Astrocyte of the cerebellum (primary cell): ENCODE measurements around the gene AKT2.

Source experiments
- DNase-seq: peaks from one replicate; pipeline ENCODE4 v3.0.0-alpha.2; 2011; ENCODE audit warnings: low read depth
- H3K4me3 ChIP-seq: 2 replicates; pipeline ENCODE4 v1.5.1; 2011; ENCODE audit warnings: mild to moderate bottlenecking, low read depth, low read length, moderate library complexity
- in situ Hi-C: cut with HindIII; loops from 2 replicates; pipeline ENCODE4 v1.10.0; 2017; ENCODE audit warnings: low sequenced_read_pairs
- TF ChIP-seq, protein P1 (sequence below): IDR thresholded peaks from 2 replicates; pipeline ENCODE4 v1.5.1; 2012; ENCODE audit warnings: low read length, low read depth, moderate library complexity, mild to moderate bottlenecking; ENCODE audit errors: missing control alignments

The AKT2 gene

DNA sequence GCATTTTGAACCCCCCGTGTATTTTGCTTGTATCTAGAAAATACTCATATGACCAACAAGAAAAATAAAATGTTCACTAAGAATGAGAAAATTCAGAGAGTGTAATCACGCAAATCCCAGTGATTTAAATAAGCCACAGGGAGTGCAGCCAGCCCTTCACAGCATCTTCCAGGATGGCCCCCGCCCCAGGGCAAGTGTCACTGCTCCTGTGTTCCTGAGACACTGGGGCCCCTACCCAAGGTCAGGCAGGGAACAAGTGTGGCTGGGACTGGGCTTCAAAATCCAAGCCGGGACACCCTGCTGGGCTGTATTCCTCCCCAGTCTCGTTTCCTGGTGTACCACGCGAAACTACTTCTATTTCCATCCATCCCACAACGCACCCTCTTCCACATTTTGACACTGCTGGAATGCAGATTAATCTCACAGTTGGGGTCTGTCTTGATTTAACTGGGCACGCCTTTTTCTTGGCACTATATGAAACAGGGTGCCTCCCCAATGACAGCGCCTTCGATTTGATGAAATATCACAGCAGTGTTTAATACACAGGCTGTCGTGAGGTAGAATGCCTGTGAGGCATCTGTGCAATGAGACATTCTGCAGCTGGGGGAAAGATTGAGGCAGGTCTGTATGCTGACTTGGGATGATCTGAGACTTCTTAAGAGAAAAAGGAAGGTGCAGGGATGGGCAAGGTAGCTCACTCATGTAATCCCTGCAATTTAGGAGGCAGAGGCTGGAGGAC lies 40.4 kb downstream of the AKT2 start:
- no peak overlapping the region for H3K4me3 ChIP-seq
- no peak for DNase-seq
- TF ChIP-seq, protein P1, sequence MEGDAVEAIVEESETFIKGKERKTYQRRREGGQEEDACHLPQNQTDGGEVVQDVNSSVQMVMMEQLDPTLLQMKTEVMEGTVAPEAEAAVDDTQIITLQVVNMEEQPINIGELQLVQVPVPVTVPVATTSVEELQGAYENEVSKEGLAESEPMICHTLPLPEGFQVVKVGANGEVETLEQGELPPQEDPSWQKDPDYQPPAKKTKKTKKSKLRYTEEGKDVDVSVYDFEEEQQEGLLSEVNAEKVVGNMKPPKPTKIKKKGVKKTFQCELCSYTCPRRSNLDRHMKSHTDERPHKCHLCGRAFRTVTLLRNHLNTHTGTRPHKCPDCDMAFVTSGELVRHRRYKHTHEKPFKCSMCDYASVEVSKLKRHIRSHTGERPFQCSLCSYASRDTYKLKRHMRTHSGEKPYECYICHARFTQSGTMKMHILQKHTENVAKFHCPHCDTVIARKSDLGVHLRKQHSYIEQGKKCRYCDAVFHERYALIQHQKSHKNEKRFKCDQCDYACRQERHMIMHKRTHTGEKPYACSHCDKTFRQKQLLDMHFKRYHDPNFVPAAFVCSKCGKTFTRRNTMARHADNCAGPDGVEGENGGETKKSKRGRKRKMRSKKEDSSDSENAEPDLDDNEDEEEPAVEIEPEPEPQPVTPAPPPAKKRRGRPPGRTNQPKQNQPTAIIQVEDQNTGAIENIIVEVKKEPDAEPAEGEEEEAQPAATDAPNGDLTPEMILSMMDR, result no peak
- in situ Hi-C loops, result no loop called here

DNA sequence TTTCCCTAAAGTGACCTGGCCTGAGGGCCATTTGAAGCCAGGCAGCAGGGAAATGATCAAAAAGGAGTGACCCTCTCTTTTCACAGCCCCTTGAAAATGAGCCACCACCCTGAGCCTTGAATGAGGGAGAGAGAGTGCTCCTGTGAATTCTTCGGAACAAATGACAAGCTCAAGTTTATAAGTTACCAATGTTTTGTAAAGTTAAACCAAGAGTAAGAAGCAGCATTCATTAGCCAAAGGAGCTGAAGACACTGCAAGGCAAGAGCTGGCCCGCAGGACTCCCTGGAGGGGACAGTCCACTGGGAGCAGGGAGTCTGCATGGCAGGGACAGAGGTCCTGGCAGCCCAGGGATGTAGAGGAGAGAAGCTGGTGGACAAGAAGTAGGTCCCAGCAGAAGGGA lies 42.0 kb downstream of the AKT2 start:
- H3K4me3 ChIP-seq, result no peak overlapping the region
- DNase-seq, result no peak
- TF ChIP-seq, protein P1, result no peak
- in situ Hi-C loops, result no loop called here

DNA sequence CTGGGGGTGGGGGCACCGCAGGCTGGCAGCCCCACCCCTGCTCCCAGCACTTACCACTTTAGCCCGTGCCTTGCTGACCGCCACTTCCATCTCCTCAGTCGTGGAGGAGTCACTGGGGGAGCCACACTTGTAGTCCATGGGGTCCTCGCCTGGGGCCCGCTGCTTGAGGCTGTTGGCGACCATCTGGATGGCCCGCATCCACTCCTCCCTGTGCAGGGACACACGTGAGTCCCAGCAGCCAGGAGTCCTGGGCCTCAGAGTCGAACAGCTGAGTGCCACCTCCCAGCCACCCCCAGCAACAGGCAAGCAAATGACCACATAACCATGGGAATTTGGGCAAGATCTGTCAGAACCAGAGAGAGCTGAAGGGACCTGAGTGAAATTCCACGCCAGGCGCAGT lies 42.7 kb downstream of the AKT2 start:
- TF ChIP-seq, protein P1, result no peak
- DNase-seq, result no peak
- no peak overlapping the region for H3K4me3 ChIP-seq
- in situ Hi-C loops, result no loop called here

DNA sequence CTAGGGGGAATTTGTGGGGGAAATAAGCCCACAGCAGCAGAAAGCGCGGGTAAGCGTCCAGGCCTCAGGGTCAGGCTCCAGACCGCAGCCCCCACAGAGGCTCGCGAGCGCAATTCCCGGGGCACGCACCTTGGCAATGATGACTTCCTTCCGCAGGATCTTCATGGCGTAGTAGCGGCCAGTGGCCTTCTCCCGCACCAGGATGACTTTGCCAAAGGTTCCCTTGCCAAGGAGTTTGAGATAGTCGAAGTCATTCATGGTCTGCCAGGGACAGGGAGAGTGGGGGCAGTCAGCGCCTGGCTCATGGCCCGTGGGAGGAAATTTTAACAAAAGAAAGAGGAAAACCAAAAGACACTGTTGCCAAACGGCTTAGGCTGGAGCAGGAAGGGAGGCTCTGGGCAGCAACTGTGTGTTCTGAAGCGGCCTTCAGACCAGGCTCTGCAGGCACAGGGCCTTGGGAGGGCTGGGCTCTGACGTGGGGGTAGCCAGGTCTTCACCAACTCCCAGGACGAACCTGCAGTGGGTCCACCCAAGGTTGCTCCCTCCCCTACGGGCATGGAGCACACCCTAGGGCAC lies 43.2 kb downstream of the AKT2 start:
- in situ Hi-C loops, result no loop called here
- H3K4me3 ChIP-seq, result no peak overlapping the region
- TF ChIP-seq, protein P1, result no peak
- peak; percentile 80 for DNase-seq

DNA sequence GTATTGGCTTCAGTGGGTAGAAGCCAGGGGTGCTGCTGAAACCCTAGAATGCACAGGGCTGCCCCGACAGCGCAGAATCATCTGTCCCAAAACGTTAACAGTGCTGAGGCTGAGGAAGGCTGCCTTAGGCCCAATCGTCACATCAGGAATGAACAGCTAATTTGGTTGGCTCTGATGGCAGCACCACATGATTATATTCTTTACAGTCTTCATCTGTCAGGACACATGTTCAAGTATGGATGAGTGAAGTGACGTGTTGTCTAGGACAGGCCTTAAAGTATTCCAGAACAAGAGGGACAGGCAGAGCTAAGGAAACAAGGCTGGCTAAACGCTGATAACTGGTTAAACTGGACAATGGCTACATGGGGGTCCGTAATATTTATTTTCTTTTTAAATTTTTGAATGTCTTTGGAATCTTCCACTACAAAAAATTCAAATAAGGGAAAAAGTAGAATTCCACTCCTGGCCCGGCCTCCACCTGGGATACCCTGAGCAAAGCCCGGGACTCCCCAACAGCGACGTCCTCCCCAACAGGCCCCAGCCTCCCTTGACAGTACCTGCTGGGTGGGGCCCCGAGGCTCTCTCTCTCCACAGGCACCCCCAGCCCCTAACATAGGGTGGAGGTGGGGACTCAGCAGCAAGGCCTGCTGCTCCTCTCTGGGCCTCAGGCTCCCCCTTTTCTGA lies 43.9 kb downstream of the AKT2 start:
- in situ Hi-C loops, result no loop called here
- DNase-seq, result no peak
- TF ChIP-seq, protein P1, result no peak
- H3K4me3 ChIP-seq, result no peak overlapping the region

DNA sequence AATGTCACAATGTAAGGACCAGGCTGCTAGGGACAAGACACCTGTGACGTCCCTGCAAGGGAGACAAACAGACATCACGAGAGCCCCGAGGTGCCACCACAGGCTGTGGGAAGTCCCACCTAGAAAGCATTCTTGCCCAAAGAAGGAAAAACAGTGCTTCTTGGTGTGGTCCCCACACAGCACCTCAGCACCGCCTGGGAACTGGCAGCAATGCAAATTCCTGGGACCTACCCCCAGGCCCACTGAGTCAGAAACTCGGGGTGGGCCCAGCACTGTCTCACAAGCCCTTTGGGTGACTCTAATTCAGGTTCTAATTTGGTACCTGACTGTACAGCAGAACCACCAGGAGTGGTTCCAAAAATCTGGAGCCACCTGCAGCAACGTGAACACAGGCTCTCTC lies 44.8 kb downstream of the AKT2 start:
- in situ Hi-C loops, result no loop called here
- TF ChIP-seq, protein P1, result no peak
- H3K4me3 ChIP-seq, result no peak overlapping the region
- no peak for DNase-seq
